Stomach (tissue), 9 donors: ENCODE data around the gene CDH22. TPM values are rescaled to one million over a fixed set of nuclear protein-coding genes. Genes with fewer than 3 reads are reported as not detected.

ENCODE experiments used
- DNase-seq, 2 donors: peaks; one replicate each; pipeline versions ENCODE4 v3.0.0 to v3.0.0-alpha.2; 2013 to 2019
- H3K27ac ChIP-seq, 5 donors: fragments of 200-600 bp in 4 of 5; sonication (generic) in 4 of 5; one replicate each; pipeline ENCODE4 v1.5.1; 2013 to 2019; ENCODE audit warnings: mild to moderate bottlenecking in 1 of 5, moderate library complexity in 1 of 5
- H3K27me3 ChIP-seq, 3 donors: fragments of 200-600 bp; sonication (generic); one replicate each; pipeline ENCODE4 v1.5.1; 2017 to 2019; ENCODE audit warnings: mixed run types in 1 of 3
- H3K36me3 ChIP-seq, 4 donors: fragments of 200-600 bp; sonication (generic); 1 replicate in 3 of 4; 2 replicates in 1 of 4; pipeline ENCODE4 v1.5.1; 2016 to 2019
- H3K4me1 ChIP-seq, 4 donors: fragments of 200-600 bp; sonication (generic); one replicate each; pipeline ENCODE4 v1.5.1; 2016 to 2019
- H3K4me3 ChIP-seq, 4 donors: fragments of 200-600 bp; sonication (generic) in 3 of 4; one replicate each; pipeline ENCODE4 v1.5.1; 2016 to 2019; ENCODE audit warnings: mild to moderate bottlenecking in 1 of 4
- H3K9me3 ChIP-seq, 4 donors: fragments of 200-600 bp; sonication (generic); one replicate each; pipeline ENCODE4 v1.5.1; 2016 to 2019
- CTCF ChIP-seq, 7 experiments: fragments of 450-650 bp in 4 of 7; fragments of 200-600 bp in 3 of 7; sonication (generic) in 3 of 7; IDR thresholded peaks; one replicate each; pipeline ENCODE4 v1.5.1; 2016 to 2019; ENCODE audit warnings: antibody characterized with exemption in 7 of 7, control low read depth in 2 of 7, mild to moderate bottlenecking in 1 of 7
- EP300 ChIP-seq: sonication (generic); formaldehyde crosslinking; IDR thresholded peaks from one replicate; pipeline ENCODE4 v1.6.1; 2017; ENCODE audit warnings: antibody characterized with exemption
- POLR2A ChIP-seq, 4 donors: fragments of 450-650 bp; IDR thresholded peaks; one replicate each; pipeline ENCODE4 v1.6.1; 2016; ENCODE audit warnings: antibody characterized with exemption in 4 of 4, control low read depth in 2 of 4, mild to moderate bottlenecking in 1 of 4, moderate library complexity in 1 of 4
- POLR2AphosphoS5 ChIP-seq, 3 donors: sonication (generic); formaldehyde crosslinking; IDR thresholded peaks; one replicate each; pipeline ENCODE4 v1.6.1; 2016; ENCODE audit warnings: antibody characterized with exemption in 3 of 3
- WGBS, 5 donors: extraction: QIAGEN DNeasy Blood & Tissue Kit in 3 of 5; methylation state at CpG; one replicate each; pipeline versions ENCODE4 v1.1.5 to v1.1.7; 2013 to 2018; 5-methylcytosine and 5-hydroxymethylcytosine counted together
- intact Hi-C: fragments of 100-400 bp; cut with DNase I; formaldehyde crosslinking; loops from one replicate; pipeline ENCODE4 v1.15.1; 2023; ENCODE audit warnings: low total_unique reads
- polyA plus RNA-seq, 3 donors: library from polyadenylated mRNA; stranded (reverse); fragments of 200-250 nt; gene quantifications; one replicate each; pipeline ENCODE4 v1.2.3, GENCODE V29; 2013
- total RNA-seq, 5 donors: library from RNA; depleted of rRNA; stranded (reverse); fragments of >200 nt; gene quantifications; one replicate each; pipeline versions ENCODE4 v1.1.0 to v1.2.3, GENCODE V29; 2014 to 2016
- donor health status: healthy with polysubstance abuse.
- donor health status: Bipolar disorder and iron deficiency.
- donor health status: healthy.

Gene CDH22
- total and polyA plus RNA-seq, 8 donors: 0.18 to 0.60 (median 0.19) TPM; not detected in 5

- no peak for DNase-seq
- no peak overlapping the region for H3K4me3 ChIP-seq
- no peaks in the 10 kb centered on the region for H3K9me3 ChIP-seq
- TF ChIP-seq POLR2A (IDR thresholded peaks at IDR 0.05) (no peak), EP300 (no peak), CTCF (IDR thresholded peaks at IDR 0.05) (no peak), POLR2AphosphoS5 (IDR thresholded peaks at IDR 0.05) (no peak)
- no peaks in the 10 kb centered on the region for H3K36me3 ChIP-seq
- no peak overlapping the region for H3K27ac ChIP-seq
- intact Hi-C loops: no loop called here
- WGBS, 5 donors: 78 to 87% (median 80%) methylated on average over 7 of the region's 7 CpGs
- H3K4me1 ChIP-seq: no peaks in the 10 kb centered on the region
- peaks cover 0 to 86% (median 33%) of the 10 kb centered on the region in 3 donors for H3K27me3 ChIP-seq
Measured at GRCh38 chr20:46286977-46287376, 21.3 kb downstream of the CDH22 start.

GRCh38 chr20:46286382-46286781 is 21.9 kb downstream of the CDH22 start:
- Histone ChIP-seq H3K27ac (no peak overlapping the region), H3K27me3 (peaks cover 0 to 86% (median 27%) of the 10 kb centered on the region in 3 donors)
- WGBS, 5 donors: 47 to 63% (median 52%) methylated on average over 13 of the region's 13 CpGs

GRCh38 chr20:46285740-46286139 is 22.6 kb downstream of the CDH22 start:
- TF ChIP-seq POLR2AphosphoS5 (IDR thresholded peaks at IDR 0.05) (no peak), EP300 (no peak), CTCF (IDR thresholded peaks at IDR 0.05) (no peak), POLR2A (IDR thresholded peaks at IDR 0.05) (no peak)
- no peaks in the 10 kb centered on the region for H3K4me1 ChIP-seq

More at GRCh38 chr20:46286382-46286781, 21.9 kb downstream of the CDH22 start:
- Histone ChIP-seq H3K36me3 (no peaks in the 10 kb centered on the region), H3K9me3 (no peaks in the 10 kb centered on the region), H3K4me3 (no peak overlapping the region), H3K4me1 (no peaks in the 10 kb centered on the region)
- intact Hi-C loops: no loop called here
- no peak for DNase-seq
- TF ChIP-seq POLR2AphosphoS5 (IDR thresholded peaks at IDR 0.05) (no peak), EP300 (no peak), POLR2A (IDR thresholded peaks at IDR 0.05) (no peak), CTCF (IDR thresholded peaks at IDR 0.05) (no peak)

GRCh38 chr20:46285072-46285471 is 23.2 kb downstream of the CDH22 start:
- Histone ChIP-seq H3K36me3 (no peaks in the 10 kb centered on the region), H3K4me1 (no peaks in the 10 kb centered on the region), H3K4me3 (no peak overlapping the region), H3K27me3 (peaks cover 0 to 88% (median 27%) of the 10 kb centered on the region in 3 donors), H3K9me3 (no peaks in the 10 kb centered on the region), H3K27ac (no peak overlapping the region)
- TF ChIP-seq POLR2A (IDR thresholded peaks at IDR 0.05): no peak
- TF ChIP-seq EP300: no peak
- TF ChIP-seq CTCF (IDR thresholded peaks at IDR 0.05): no peak
- WGBS, 5 donors: 45 to 60% (median 53%) methylated on average over 8 of the region's 8 CpGs
- no peak for DNase-seq
- intact Hi-C loops: no loop called here

More at GRCh38 chr20:46285740-46286139, 22.6 kb downstream of the CDH22 start:
- Histone ChIP-seq H3K27ac (no peak overlapping the region), H3K9me3 (no peaks in the 10 kb centered on the region), H3K27me3 (peaks cover 0 to 87% (median 27%) of the 10 kb centered on the region in 3 donors), H3K4me3 (no peak overlapping the region), H3K36me3 (no peaks in the 10 kb centered on the region)
- DNase-seq: no peak
- WGBS, 5 donors: 67 to 75% (median 71%) methylated on average over 3 of the region's 3 CpGs
- intact Hi-C loops: no loop called here
